GM20000 (cell line): ENCODE measurements around the gene RASSF5.

Source experiments
- DNase-seq: peaks from one replicate; pipeline ENCODE4 v3.0.0; 2012; ENCODE audit warnings: low spot score
- TF ChIP-seq, protein P1 (sequence below): IDR thresholded peaks from 2 replicates; pipeline ENCODE4 v1.5.1; 2012; ENCODE audit warnings: mild to moderate bottlenecking, control low read depth; ENCODE audit errors: extremely low read depth, missing control alignments

The RASSF5 gene

DNA sequence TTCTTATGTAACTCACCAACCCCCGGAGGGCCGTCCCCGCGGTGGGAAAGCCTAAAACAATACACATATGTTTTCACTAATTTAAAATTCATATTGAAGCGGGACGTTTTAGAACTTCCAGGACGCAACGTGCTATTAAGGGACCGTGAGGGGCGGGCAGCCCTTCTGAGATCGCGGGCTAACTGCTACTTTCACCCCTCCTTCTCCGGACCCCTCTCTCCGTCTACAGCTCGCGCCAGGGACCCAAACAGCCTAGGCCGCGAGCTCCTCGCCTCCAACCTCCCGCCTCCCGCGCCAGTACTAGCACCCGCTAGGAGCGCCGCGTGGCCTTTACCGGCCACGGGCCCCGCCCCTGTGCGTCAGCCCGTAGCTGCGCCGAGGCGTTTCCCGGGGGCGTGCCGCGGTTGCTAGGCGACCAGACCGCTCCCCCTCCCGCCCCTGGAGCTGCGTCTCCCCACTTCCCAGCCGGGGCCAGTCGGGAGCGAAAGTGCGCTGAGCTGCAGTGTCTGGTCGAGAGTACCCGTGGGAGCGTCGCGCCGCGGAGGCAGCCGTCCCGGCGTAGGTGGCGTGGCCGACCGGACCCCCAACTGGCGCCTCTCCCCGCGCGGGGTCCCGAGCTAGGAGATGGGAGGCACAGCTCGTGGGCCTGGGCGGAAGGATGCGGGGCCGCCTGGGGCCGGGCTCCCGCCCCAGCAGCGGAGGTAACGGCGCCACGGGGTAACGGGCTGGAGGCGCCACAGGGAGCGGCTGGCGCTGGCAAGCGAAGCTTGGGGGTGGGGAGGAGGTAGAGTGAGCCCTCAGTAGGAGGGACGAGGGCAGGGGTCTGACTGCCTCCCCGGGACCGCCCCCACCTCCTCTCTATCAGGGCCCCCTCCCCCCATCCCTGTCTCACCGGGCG is 128.0 kb downstream of the RASSF5 start, which contains the start of gene DYRK3:
TSS of gene DYRK3 (plus strand) at position 457 of the 898 bp plus-strand sequence. CDS start at position 625, 168 bp downstream.
- peak; percentile 96 for DNase-seq
- TF ChIP-seq, protein P1, sequence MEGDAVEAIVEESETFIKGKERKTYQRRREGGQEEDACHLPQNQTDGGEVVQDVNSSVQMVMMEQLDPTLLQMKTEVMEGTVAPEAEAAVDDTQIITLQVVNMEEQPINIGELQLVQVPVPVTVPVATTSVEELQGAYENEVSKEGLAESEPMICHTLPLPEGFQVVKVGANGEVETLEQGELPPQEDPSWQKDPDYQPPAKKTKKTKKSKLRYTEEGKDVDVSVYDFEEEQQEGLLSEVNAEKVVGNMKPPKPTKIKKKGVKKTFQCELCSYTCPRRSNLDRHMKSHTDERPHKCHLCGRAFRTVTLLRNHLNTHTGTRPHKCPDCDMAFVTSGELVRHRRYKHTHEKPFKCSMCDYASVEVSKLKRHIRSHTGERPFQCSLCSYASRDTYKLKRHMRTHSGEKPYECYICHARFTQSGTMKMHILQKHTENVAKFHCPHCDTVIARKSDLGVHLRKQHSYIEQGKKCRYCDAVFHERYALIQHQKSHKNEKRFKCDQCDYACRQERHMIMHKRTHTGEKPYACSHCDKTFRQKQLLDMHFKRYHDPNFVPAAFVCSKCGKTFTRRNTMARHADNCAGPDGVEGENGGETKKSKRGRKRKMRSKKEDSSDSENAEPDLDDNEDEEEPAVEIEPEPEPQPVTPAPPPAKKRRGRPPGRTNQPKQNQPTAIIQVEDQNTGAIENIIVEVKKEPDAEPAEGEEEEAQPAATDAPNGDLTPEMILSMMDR = no peak

DNA sequence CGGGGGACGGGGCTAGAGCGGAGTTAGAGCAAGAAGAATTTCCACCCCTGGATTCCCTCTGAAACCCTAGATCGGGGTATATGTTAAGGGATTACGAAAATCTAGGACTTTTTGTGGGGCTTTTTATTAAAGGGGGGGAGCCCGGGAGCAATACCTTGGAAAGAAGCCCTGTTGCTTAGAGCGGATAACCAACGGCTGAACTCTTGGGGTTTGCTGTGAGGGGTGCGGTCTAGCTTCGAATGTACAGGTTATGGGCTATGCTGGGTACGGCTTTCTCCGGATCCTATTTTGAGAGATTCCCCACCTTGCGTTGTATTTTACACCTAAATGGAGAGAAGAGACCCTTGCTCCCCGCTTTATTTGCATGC is 128.6 kb downstream of the RASSF5 start:
- TF ChIP-seq, protein P1 = no peak
- peak; percentile 45 for DNase-seq

DNA sequence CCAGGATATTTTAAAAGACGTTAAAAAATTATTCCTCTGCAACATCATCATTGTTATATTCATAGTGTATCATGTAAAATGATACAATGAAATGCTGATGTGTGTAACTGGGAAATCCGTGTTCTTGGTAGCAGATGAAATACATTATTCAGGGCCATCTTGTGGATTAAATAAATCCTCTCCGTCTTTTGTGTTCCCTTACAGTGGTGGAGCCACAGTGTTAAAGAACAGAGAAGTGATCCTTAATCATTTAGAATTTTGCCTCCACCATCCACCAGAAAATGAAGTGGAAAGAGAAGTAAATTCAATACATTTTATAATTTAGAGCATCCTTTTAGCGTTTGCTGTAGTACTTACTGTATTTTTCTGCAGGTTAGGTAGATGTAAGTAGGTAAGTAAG is 129.3 kb downstream of the RASSF5 start:
- TF ChIP-seq, protein P1 = no peak
- DNase-seq = no peak

DNA sequence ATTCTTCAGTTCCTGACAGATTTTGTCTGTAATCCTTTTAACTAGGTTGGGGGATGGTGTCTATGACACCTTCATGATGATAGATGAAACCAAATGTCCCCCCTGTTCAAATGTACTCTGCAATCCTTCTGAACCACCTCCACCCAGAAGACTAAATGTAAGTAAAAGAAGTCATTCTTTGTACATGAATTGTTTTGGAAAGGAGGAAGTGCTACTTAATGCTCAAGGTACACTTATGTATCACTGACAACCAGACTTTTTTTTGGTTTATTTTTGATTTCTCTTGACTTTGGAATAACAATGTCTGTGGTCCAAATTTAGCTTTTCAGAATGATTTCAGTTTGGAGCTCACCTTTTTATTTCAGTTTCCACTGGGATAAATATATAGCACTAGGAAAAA is 130.3 kb downstream of the RASSF5 start:
- DNase-seq = no peak
- TF ChIP-seq, protein P1 = no peak
